EL (cell line): ENCODE measurements around the gene IRF9.

Experiments
- DNase-seq: peaks from one replicate; pipeline ENCODE4 v3.0.0-alpha.2; 2016

Gene IRF9

GRCh38 chr14:24149302-24149969 lies 11.6 kb upstream of the IRF9 start:
- DNase-seq = no peak

DNA sequence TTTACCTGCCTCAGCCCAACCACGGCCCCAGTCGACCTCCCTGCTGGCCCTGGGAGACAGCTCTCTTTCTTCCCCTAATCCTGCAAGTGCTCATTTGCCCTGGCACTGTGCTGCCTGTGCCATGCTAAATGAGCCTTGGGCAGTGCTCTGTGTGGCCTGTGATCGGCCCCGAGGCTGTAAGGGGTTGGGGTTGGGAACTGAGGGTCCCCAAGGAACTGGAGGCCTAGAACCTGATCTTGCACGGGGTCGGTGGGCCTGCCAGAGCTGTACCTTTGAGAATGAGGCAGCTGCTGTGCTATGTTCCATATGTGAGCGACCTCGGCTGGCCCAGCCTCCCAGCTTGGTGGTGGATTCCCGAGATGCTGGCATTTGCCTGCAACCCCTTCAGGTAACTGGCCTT lies 11.0 kb upstream of the IRF9 start:
- DNase-seq = no peak

- DNase-seq = no peak
Measured at GRCh38 chr14:24150567-24150966, 10.5 kb upstream of the IRF9 start.

DNA sequence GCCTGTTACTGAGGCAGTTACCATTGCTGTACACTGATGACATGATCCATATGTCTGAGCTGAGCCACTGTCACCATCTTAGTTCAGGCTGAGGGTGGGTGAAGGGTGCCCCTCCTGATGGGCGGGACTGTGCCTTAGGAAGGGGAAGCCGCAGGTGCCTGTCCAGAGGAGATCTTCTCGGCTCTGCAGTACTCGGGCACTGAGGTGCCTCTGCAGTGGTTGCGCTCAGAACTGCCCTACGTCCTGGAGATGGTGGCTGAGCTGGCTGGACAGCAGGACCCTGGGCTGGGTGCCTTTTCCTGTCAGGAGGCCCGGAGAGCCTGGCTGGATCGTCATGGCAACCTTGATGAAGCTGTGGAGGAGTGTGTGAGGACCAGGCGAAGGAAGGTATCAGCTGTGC lies 10.1 kb upstream of the IRF9 start:
- no peak for DNase-seq

DNA sequence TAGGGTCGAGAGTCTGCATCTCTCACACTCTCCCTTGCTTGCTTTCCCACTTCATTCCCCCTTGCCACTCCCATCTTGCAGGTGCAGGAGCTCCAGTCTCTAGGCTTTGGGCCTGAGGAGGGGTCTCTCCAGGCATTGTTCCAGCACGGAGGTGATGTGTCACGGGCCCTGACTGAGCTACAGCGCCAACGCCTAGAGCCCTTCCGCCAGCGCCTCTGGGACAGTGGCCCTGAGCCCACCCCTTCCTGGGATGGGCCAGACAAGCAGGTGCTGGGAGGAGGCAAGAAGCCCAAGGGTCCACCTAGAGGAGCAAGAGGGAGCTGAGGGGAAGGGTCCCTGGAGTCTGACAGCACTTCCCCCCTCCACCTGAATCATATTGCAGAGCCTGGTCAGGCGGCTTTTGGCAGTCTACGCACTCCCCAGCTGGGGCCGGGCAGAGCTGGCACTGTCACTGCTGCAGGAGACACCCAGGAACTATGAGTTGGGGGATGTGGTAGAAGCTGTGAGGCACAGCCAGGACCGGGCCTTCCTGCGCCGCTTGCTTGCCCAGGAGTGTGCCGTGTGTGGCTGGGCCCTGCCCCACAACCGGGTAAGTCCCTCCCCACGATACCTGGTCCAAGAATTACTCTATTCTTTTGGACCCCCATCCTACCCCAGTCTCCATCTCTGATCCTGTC lies 9.5 kb upstream of the IRF9 start:
- no peak for DNase-seq

DNA sequence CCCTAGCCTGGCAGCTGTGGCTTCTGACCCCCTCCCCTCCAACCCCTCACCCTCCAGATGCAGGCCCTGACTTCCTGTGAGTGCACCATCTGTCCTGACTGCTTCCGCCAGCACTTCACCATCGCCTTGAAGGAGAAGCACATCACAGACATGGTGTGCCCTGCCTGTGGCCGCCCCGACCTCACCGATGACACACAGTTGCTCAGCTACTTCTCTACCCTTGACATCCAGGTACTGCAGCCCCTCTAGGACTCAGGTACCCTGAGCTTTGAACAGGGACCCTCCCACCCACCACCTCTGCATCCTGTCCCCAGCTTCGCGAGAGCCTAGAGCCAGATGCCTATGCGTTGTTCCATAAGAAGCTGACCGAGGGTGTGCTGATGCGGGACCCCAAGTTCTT lies 6.0 kb upstream of the IRF9 start:
- DNase-seq = no peak

- DNase-seq = no peak
Measured at GRCh38 chr14:24156840-24157239, 4.2 kb upstream of the IRF9 start.

DNA sequence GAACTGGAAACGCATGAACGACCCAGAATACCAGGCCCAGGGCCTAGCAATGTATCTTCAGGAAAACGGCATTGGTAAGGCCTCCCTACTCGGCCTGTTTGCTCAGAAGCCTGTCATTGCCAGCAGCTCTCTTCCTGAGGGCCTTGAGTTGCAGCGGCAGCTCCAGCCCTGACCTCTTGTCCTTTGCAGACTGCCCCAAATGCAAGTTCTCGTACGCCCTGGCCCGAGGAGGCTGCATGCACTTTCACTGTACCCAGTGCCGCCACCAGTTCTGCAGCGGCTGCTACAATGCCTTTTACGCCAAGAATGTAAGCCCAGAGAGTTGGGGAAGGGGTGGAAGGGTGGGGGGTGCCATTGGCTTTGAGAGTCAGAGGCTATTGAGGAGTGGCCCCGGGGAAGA lies 3.7 kb upstream of the IRF9 start:
- DNase-seq = no peak

GRCh38 chr14:24159777-24160498 lies 1.1 kb upstream of the IRF9 start:
- DNase-seq = no peak

DNA sequence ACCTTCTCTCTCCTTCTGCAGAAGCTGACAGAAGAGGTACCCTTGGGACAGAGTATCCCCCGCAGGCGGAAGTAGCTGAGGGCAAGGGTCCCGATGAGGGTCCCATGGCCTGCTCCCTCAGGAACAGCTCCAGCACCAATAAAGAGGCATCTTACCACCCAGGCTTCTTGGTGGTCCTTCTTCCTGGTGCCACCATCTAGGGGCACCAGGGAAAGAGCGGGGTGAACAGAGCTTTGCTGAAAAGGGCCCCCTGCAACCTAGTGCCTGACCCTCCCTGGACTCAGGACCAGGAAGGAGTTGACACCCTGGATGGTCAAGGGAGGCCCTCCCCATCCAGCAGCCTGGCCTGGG lies 591 bp upstream of the IRF9 start:
- no peak for DNase-seq

GRCh38 chr14:24162093-24162492 lies 1.0 kb downstream of the IRF9 start:
- DNase-seq = peak; percentile 43

DNA sequence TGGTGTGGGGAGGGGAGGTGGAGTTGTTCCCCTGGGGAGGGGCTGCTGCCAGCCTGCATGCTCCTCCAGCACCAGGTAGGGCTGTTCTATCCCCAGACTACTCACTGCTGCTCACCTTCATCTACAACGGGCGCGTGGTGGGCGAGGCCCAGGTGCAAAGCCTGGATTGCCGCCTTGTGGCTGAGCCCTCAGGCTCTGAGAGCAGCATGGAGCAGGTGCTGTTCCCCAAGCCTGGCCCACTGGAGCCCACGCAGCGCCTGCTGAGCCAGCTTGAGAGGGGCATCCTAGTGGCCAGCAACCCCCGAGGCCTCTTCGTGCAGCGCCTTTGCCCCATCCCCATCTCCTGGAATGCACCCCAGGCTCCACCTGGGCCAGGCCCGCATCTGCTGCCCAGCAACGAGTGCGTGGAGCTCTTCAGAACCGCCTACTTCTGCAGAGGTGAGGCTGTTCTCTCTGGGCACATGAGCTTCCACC lies 3.5 kb downstream of the IRF9 start:
- no peak for DNase-seq

- DNase-seq = no peak
Measured at GRCh38 chr14:24165785-24166184, 4.7 kb downstream of the IRF9 start.

DNA sequence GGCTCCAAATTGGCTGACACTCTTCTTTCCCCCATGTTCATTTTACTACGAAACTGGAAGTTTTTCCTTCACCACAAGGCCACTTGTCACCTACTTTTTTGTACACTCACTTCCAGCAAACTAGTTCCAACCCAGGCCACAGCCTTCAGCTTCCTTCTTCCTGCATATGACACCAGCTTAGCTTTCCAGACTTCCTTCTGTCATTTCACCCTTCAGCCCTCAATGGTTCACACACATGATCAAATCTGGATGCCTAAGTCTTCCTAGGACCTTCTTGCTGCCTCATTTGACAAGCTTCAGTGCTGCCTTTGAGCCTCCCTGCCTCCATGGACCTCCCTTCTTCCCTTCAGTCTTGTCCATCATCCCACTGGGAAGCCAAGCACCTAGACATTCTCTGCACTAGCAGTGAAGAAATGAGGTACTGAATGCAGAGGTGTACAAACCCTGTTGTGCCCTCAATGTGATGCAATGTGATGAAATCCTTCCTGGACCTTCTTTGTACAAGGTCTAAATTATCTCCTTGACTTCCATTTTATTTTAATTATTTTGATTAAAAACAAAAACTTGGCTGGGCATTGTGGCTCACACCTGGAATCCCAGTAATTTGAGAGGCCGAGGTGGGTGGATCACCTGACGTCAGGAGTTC lies 6.5 kb downstream of the IRF9 start:
- DNase-seq = no peak

- DNase-seq = no peak
Measured at GRCh38 chr14:24171422-24172260, 10.6 kb downstream of the IRF9 start, which contains the start of gene REC8. TSS of gene REC8 (plus strand) at chr14:24172080. CDS start at chr14:24172553, 473 bp downstream.

- DNase-seq = no peak
Measured at GRCh38 chr14:24172261-24172860, 11.3 kb downstream of the IRF9 start.

DNA sequence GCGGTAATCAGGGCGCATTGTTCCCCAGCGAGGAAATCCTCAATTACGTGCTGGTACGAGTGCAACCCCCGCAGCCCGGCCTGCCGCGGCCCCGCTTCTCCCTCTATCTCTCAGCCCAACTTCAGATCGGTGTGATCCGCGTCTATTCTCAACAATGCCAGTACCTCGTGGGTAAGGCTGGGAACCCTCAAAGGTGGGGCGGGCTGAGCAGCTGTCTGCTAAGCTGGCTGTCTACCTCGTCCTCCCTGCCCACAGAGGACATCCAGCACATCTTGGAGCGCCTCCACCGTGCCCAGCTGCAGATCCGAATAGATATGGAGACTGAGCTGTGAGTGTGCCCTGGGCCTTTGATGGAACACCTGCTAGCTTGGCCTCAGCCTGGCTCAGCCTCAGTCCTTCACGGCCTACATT lies 11.8 kb downstream of the IRF9 start:
- DNase-seq = no peak

GRCh38 chr14:24176599-24176998 lies 15.5 kb downstream of the IRF9 start:
- DNase-seq = no peak

DNA sequence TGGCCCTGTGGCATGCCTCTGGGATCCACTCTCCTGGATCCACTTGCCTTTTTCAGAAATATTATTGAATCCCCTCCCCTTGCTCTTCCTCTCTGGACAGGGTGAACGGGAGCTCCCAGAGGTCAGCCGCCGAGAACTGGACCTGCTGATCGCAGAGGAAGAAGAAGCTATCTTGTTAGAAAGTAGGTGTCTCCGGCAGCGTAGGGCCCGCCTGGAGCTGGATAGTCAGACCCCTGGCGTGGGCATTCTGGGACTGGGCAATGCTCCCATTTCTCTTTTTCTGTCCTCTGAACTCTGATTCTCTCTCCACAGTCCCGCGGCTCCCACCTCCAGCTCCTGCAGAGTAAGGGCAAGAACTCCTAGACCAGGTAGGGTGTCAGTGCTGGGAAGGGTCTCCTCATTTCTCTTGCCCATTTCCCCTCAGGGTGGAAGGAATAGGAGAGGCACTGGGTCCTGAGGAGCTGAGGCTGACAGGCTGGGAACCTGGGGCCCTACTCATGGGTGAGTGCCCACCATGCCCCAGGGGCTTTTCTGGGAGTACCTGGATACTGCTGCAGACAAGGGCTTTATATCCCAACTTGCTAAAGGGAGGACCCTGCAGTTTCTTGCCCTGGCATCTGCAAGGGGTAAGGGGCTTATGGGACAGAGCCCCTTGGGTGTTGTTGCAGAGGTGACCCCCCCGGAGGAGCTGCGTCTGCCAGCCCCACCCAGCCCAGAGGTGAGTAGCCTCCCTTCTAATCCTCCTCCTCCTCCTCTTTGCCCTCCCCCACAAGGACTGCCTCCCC lies 16.2 kb downstream of the IRF9 start:
- no peak for DNase-seq

DNA sequence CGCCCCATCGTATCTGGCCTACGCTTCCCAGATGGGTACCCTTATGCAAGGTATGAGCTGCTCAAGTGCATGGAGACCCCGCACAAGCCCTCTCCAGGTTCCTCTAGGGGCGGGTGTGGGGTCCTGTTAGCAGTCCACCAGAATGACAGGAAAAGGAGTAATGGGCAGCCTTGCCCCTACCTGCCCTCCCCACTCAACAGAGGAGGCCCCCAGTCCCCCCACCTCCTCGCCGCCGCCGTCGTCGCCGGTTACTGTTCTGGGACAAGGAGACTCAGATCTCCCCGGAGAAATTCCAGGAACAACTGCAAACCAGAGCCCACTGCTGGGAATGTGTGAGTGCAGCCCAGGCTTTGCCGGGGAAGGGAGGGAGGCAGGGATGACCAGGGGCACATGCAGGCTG lies 16.8 kb downstream of the IRF9 start:
- no peak for DNase-seq
